GM18858 (cell line): ENCODE results near the gene ZDHHC1.

Source experiments
- ATAC-seq: cut with Tn5 transposase; IDR thresholded peaks from one replicate; pipeline ENCODE4 v1.9.1; 2021; ENCODE audit not compliant: unreplicated experiment

Gene ZDHHC1

DNA sequence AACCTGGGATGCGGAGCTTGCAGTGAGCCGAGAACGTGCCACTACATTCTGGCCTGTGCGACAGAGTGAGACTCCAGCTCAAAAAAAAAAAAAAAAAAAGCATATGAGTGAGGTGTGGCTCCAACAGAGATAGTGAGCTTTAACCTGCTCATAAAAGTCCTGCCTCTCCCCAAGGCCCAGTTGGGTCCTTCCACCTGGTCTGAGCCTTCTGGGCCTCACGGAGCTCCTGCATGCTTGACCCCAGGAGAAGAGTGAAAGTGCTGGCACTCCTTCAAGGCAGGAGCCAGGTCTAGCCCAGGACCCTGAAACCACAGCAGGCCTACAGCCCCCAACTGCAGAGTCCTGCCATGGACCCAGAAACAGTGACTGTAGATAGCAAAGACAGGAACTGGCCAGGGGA lies 32.3 kb upstream of the ZDHHC1 start:
- ATAC-seq: no peak

DNA sequence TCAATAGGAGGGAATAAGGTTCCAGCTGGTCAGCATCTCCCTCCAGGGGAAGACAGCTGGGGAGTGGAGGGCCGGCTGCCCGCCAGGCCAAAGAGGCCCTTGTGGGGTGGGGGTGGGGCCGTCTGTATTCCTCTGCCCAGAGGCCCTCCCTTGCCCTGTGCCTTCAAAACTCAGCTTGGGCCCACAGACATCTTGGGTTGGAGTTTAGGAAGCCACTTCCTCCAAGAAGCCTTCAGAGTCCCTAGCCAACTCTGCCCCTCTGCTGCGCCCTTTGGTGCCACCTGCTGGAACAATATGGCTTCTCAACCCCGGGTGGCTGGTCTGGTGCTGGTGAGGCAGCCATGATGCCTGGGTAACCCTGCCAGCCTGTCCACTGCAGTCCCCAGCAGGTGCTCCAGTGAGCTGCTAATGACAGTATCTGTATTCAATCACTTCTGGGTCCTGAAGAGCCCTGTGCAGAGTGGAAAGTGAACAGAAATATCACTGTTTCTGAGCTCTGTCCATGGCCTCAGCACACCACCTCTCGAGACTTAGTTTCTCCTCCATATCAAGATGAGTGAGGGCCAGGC lies 31.3 kb upstream of the ZDHHC1 start:
- no peak for ATAC-seq

DNA sequence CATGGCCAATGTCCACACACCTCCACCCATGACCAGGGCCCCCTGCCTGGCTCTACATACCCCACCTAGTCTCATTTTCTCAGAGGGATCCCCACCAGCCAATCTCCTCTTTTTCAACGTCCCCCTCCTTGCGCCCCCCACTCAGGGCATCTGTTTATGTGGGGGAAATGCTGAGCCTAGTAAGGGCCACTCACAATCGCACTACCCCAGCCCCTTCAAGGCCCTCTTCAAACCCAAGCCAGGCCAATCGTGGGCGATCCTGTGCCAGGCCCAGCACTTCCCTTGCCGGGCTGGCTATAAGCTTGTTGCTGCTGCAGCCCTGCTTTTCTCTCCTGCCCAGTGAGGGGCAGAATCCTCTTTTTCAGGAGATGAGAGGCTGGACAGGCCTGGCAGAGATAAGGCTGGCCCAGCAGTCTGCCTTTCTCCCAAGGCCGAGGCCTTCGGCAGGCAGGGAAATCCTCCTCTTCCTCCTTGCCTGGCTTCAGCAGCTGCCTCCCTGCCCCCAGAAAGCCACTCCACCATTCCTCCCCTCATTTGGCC lies 30.8 kb upstream of the ZDHHC1 start:
- no peak for ATAC-seq

DNA sequence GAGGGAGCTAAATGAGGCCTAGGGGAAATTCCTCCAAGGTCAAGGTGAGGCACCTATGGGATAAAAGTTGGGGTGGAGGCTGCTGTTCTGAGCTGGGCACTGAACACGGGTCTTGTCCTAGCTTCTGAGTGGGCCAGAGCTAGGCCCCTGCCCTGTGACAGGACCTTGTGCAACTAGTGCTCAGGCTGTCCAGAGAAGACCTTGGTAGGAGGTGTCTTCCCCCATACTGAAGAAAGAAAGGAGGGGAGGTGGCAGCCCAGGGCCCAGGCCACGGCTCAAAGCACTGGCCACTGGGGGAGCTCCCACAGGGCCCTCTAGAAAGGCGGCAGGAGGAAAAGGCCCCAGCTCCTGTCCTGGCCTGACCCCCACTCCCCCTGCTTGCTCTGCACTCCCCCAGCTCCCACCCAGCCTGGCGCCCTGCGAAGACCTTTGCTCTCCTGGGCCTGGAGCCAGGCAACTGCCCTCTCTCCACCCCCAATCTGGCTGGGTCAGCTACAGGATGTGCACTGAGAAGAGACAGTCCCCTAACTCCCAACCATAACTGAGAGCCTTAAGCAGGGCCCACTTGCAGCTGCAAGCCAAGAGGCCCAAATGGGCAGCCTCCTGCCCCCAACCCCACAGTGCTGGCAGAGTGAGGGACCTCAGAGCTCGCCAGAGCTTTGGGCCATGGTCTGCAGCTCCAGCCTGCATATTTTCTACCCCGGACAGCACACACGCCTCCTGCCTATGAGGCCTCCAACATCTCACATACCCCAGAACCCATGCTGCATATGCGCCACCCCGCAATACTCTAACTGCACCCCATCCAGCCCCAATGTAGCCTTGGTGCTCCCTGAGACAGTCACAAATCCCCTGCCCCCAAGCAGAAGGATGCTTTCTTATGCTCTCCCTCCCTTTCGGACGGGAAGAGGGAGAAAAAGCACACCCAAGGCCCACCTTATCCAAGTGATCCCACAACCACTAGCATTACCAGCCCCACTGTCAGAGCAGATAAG lies 29.9 kb upstream of the ZDHHC1 start:
- ATAC-seq: no peak

DNA sequence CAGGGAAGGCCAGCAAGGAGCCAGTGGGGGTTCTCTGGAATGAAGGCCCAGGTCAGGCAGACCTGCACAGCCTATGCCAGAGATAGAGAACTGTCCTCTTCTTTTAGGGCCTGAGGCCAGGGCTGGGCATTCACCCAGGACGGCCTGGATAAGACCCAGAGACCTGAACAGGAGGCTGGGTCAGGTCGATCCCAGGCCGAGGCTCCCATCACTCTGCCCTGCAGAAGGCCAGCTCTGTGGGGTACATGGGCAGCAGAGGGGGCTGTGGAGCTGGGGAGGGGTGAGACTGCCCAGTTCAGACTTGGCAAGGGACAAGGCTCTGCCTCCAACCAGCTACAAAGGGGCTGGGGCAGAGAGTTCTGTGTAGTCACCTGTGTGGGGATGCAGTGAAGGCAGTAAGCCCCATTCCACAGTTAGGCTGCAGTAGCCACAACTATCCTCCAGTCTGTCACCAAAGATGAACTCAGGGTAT lies 29.2 kb upstream of the ZDHHC1 start:
- ATAC-seq: no peak

DNA sequence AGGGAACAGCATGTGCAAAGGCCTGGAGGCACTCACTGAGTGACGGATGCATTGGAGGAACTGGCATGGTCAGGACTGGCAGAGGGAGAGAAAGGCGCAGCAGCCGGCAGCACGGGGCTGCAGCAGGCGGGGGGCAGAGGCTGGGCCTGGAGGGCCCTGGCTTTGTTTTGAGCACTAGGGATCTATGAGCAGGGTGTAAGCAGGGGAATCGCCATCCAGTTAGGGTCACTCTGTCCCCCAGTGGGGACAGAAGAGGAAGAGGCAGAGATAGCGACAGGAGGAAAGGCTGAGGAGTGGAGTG lies 28.8 kb upstream of the ZDHHC1 start:
- ATAC-seq: no peak

DNA sequence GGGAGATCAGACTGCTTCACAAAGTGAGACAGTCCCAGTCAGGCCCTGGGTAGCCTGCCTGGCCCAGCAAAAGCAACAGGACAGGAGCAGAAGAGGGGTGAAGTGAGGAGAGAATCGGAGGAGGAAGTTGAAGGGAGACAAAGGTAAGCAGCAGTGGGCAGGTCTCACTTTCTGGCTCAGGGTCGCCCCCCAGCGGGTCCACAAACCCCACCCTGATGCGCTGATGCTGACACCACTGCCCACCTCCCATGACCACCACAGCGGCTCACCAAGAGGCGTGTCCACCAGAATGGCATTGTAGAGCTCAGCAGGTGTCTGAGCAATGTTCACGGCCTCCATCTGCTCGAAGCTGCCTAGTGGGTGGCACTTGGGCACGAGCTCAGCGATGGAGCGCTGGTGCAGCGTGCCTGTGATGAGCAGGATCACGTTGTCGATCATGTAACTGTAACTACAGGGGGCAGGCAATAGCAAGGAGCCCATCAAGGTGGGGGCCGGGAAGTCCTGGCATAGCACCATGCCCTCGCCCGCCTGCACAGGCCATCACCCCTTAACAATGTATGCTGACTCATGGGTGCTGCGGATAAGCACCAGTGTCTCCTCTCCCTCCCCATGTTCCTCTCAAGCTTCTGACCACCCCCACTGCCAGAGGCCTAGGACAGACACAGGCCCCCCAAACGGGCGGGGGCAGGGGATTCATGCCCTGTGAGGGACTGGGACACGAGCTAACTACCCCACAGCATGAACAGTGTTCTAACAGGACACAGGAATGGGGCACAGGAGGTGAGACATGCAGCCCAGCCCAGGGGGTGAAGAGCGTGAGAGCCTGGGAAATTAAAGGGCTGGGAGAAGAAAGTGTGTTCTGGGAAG lies 28.2 kb upstream of the ZDHHC1 start:
- no peak for ATAC-seq

DNA sequence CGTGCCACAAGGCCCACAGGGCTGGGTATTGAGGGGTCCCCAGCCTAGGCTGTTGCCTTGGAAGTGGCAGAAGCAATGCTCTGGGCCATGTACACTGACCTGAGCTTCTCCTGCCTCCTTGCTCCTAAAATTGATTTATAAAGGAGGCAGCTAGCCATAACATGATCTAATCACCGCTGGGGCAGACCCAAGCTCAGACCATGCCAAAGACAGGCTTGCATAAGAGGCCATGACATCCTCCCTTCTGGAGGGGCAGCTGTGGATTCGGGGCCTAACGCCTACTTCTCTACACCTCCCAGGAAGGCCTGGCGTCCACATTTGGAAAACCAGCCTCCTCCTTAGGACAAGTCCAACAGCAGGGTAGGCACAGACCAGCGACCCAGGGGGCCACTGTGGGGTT lies 27.0 kb upstream of the ZDHHC1 start:
- ATAC-seq: no peak

DNA sequence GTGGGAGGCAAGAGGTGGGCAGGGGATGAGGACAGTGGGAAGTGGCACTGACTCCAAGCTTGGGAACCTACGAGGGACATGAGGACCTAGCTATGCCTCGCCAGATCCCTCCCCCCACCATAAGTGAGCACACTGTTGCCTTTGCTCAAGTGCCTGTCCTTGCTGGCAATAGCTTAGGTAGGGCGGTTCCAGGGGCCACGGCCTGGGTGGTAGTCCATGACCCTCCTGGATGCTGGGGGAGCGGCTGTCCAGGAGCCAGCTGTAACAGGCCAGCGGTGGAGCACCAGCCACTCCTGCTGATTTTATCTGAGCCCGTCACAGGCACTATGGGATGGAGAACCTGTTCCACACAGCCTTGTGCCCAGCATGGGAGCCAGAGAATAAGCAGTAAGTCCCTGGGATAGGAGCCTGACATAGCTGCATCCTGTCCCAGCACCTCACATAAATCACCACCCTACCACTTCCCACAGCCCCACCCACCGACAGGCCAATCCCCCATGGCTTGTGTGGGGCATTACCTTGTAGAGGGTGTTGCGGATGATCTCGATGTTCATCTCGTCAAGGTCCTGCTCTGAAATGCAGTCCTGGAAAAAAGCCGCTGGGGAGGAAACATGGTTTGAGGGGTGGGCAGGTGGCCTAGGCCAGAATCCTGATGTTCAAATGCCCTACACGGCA lies 26.4 kb upstream of the ZDHHC1 start:
- no peak for ATAC-seq

DNA sequence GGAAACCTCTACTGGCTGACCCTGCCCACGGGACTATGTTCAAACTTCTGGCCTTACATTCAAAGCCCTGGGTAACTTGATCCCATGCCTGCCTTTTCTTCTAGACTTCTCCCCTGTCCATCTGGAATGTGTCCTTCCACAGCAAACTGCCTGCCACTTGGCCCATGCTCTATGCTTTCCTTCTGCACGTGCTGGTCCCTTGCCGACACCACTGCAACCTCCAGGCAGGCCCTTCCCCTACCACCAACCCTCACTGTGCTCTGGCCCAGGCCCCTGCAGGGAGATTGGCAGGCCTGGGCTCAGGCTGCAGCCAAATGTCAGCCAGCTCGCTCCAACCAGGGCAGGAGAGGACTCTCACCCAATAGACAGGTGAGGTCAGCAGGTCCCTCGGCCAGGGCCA lies 25.6 kb upstream of the ZDHHC1 start:
- no peak for ATAC-seq

DNA sequence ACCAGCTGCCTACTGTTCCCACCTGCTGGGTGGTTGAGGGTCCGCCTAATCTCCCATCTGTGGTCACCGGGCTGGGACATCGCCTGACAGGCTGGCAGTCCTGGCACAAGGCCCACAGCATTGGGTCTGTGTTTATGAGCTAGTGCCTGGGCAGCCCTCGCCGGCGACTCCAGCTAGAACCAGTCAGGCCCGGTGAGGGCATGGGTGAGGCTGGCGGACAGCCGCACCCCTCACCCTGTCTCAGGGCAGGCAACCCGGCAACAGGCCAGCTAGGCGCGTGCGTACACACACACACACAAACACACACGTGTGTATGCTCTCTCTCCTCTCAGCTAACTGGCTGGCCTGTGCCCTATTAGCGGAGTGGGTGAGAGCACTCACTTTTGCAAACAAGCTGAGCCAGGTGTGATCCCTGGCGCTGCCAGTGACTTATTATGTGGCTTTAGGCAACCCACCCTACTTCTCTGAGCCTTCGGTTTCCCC lies 25.0 kb upstream of the ZDHHC1 start:
- no peak for ATAC-seq

DNA sequence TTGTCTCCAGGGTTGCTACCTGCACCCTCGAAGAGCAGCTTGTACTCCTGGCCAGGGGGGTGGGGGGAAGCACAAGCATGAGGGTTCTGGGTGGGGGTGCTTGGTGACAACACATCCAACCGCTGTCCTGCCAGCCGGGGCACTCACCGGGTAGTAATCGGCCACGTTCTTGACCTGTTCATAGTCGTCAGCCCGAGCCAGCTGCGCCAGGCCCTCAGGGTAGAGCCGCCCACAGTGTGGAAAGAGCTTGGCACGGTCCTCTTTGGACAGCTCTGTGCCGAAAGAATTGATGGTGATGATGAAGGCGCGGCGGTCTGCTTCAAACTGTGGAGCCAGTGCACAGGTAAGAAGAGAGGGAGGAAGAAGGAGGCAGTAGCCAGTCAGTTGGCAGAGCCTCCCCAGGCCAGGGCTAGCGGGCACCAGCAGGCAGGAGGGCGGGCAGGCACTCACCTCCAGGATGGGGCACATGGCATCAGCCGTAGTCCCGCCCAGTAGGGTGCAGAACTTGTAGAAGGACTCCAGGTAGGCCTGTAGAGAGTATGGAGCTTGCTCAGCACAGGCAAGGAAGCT lies 22.6 kb upstream of the ZDHHC1 start:
- no peak for ATAC-seq

DNA sequence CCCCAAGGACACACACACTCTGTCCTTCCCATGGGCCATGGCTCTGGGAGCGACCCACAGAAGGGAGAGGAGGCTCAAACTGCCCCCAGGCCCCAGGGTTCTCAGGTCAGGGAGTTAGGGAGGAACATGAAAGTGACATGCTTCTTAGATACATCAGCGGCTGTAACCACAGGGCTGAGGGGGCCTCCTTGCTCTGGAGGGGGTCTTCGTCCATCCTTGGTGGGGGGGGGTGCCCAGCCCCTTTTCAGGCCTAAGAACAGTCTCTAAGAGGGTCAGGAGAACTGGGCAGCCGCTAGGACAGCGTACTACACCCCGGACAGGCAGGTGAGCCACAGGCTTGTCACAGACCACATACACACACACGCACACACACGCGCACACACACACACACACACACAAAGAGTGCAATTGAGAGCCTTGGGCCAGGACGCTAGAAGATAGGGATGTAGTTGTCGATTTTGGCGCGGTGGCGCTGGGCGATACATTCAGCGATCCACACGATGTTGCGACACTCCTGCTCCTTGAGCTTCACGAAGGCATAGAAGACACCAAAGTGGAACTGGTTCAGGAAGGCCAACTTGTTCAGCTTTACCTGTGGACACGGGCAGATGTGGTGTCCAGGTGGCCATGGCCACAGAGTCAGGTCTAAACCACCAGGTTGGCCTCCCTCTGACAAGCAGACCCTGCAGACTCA lies 22.0 kb upstream of the ZDHHC1 start:
- ATAC-seq: no peak

DNA sequence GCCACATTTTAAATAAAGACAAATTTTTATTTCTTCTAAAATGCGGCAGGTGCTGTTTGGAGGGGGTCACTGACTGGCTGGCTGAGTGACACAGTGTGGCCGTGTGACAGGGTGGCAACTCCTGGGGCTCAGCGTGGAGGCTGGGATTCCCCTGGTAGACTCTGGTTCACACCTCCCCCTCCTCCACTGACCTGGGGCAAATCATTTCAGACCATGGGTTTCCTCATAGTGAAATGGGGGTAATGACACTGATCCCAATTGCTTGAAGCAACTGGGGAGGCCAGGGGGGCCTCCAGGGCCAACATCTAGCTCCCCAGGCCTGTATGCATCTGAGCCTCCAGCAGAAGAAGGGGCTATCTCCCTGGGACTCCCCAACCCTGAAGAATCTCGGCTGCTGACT lies 21.2 kb upstream of the ZDHHC1 start:
- ATAC-seq: no peak

DNA sequence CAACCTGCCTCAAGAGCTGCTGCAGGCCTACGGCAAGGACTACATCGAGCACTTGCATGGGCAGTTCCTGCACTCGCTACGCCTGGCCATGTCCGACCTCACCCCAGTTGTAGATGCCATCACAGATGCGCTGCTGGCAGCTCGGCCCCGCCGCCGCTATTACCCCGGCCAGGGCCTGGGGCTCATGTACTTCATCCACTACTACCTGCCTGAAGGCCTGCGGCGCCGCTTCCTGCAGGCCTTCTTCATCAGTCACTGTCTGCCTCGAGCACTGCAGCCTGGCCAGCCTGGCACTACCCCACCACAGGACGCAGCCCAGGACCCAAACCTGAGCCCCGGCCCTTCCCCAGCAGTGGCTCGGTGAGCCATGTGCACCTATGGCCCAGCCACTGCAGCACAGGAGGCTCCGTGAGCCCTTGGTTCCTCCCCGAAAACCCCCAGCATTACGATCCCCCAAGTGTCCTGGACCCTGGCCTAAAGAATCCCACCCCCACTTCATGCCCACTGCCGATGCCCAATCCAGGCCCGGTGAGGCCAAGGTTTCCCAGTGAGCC lies 20.4 kb upstream of the ZDHHC1 start:
- ATAC-seq: no peak

DNA sequence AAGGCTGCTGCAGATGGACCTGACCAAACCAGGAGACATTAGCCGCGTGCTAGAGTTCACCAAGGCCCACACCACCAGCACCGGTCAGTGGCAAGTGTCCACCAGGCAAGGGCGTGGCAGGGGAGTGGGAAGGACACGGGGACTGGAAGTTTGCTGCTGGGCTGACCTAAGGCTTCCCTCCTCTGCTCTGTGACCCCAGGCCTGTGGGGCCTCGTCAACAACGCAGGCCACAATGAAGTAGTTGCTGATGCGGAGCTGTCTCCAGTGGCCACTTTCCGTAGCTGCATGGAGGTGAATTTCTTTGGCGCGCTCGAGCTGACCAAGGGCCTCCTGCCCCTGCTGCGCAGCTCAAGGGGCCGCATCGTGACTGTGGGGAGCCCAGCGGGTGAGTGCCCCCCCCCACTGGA lies 19.5 kb upstream of the ZDHHC1 start:
- ATAC-seq: no peak

DNA sequence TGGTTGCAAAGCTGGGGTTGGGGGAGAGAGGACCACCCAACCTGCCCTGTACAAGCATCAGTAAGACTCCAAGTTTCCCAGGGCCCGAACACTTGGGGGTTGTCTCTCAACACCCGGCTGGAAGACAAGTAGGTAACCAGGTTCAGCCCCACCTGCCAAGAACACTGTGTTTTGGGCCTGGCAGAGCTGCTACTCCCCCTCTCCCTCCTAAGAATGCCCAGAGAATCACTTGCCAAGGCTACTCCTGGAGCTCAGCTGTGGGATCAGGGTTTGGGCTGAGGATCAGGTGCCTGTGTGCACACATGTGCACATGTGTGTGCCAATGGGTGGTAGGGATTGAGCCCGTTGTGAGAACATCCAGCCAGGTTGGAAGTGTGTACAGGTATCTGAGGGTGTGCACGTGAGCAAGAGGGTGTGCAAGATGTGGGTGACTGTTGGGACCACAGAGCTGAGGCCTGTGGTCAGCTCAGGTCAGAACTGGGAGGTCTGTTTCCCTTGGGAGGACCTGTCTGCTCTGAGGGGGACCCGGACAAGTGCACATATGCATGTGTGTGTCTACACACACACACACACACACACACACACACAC lies 16.9 kb upstream of the ZDHHC1 start:
- no peak for ATAC-seq

DNA sequence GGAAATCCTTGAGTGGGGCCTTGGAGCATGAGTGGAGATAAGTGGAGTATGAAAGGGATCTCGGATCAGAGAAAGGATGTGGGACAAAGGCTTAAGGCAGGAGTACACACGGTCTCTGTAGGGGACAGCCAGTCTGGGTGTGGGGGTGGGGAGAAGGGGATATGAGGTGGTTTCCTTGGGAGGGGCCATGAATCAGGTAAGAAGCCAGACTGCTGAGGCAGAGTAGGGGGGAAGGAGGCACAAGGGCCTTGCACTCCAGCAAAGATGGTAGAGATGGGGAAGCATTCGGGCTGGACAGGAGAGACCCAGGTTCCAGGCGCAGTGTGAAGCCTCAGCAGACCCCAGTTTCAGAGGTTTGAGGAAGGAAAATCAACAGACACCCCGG lies 16.2 kb upstream of the ZDHHC1 start:
- no peak for ATAC-seq
